Stomach smooth muscle (tissue), 2 donors: ENCODE results near the gene DNAI7.

Source experiments
- H3K27ac ChIP-seq: one replicate; pipeline ENCODE4 v1.7.0; 2013; ENCODE audit warnings: mild to moderate bottlenecking, low read length, inconsistent platforms
- H3K27me3 ChIP-seq, 2 donors: one replicate each; pipeline ENCODE4 v1.7.0; 2013; ENCODE audit warnings: low read length in 2 of 2; ENCODE audit not compliant: insufficient read depth in 2 of 2, control insufficient read depth in 1 of 2
- H3K36me3 ChIP-seq, 2 donors: one replicate each; pipeline ENCODE4 v1.7.0; 2013; ENCODE audit warnings: low read length in 2 of 2; ENCODE audit not compliant: control insufficient read depth in 2 of 2, insufficient read depth in 2 of 2
- H3K4me1 ChIP-seq: one replicate; pipeline ENCODE4 v1.7.0; 2013; ENCODE audit warnings: low read length; ENCODE audit not compliant: control insufficient read depth, insufficient read depth
- H3K4me3 ChIP-seq, 2 donors: one replicate each; pipeline ENCODE4 v1.7.0; 2013; ENCODE audit warnings: low read length in 2 of 2
- H3K9ac ChIP-seq, 2 donors: one replicate each; pipeline ENCODE4 v1.7.0; 2013; ENCODE audit warnings: low read length in 2 of 2, mild to moderate bottlenecking in 1 of 2
- H3K9me3 ChIP-seq, 2 donors: one replicate each; pipeline ENCODE4 v1.7.0; 2013; ENCODE audit warnings: low read length in 2 of 2; ENCODE audit not compliant: control insufficient read depth in 2 of 2
- donor health status: healthy.
- donor health status: Pancreatic carcinoma.

DNAI7 gene

GRCh38 chr12:25126101-25126500, 68.9 kb downstream of the DNAI7 start:
- Histone ChIP-seq H3K9me3 (no peaks in the 10 kb centered on the region), H3K27ac (no peak overlapping the region), H3K36me3 (no peaks in the 10 kb centered on the region), H3K4me3 (no peak overlapping the region), H3K27me3 (no peaks in the 10 kb centered on the region), H3K9ac (no peak overlapping the region), H3K4me1 (no peaks in the 10 kb centered on the region)

- H3K36me3 ChIP-seq = no peaks in the 10 kb centered on the region
- no peak overlapping the region for H3K9ac ChIP-seq
- H3K9me3 ChIP-seq = no peaks in the 10 kb centered on the region
- no peaks in the 10 kb centered on the region for H3K27me3 ChIP-seq
- no peaks in the 10 kb centered on the region for H3K4me1 ChIP-seq
- H3K4me3 ChIP-seq = no peak overlapping the region
- H3K27ac ChIP-seq = no peak overlapping the region
These were observed 70.5 kb downstream of the DNAI7 start for GRCh38 chr12:25124493-25124892.

- no peaks in the 10 kb centered on the region for H3K36me3 ChIP-seq
- H3K4me3 ChIP-seq = no peak overlapping the region
- H3K27me3 ChIP-seq = no peaks in the 10 kb centered on the region
- H3K27ac ChIP-seq = no peak overlapping the region
- H3K9ac ChIP-seq = no peak overlapping the region
- H3K4me1 ChIP-seq = no peaks in the 10 kb centered on the region
- H3K9me3 ChIP-seq = no peaks in the 10 kb centered on the region
These were observed 71.8 kb downstream of the DNAI7 start for GRCh38 chr12:25123126-25123525.

GRCh38 chr12:25121916-25122315, 73.0 kb downstream of the DNAI7 start:
- no peaks in the 10 kb centered on the region for H3K4me1 ChIP-seq
- H3K27me3 ChIP-seq = no peaks in the 10 kb centered on the region
- no peaks in the 10 kb centered on the region for H3K36me3 ChIP-seq
- H3K27ac ChIP-seq = no peak overlapping the region
- no peak overlapping the region for H3K4me3 ChIP-seq
- H3K9me3 ChIP-seq = no peaks in the 10 kb centered on the region
- no peak overlapping the region for H3K9ac ChIP-seq

GRCh38 chr12:25121110-25121509, 73.8 kb downstream of the DNAI7 start:
- no peaks in the 10 kb centered on the region for H3K9me3 ChIP-seq
- H3K36me3 ChIP-seq = no peaks in the 10 kb centered on the region
- H3K27me3 ChIP-seq = no peaks in the 10 kb centered on the region
- H3K27ac ChIP-seq = no peak overlapping the region
- H3K9ac ChIP-seq = no peak overlapping the region
- H3K4me1 ChIP-seq = no peaks in the 10 kb centered on the region
- no peak overlapping the region for H3K4me3 ChIP-seq

GRCh38 chr12:25119020-25119419, 75.9 kb downstream of the DNAI7 start:
- H3K36me3 ChIP-seq = no peaks in the 10 kb centered on the region

GRCh38 chr12:25115677-25116076, 79.3 kb downstream of the DNAI7 start:
- no peak overlapping the region for H3K4me3 ChIP-seq
- no peak overlapping the region for H3K27ac ChIP-seq
- H3K9ac ChIP-seq = no peak overlapping the region
- H3K27me3 ChIP-seq = no peaks in the 10 kb centered on the region
- no peaks in the 10 kb centered on the region for H3K4me1 ChIP-seq
- H3K9me3 ChIP-seq = no peaks in the 10 kb centered on the region
- H3K36me3 ChIP-seq = no peaks in the 10 kb centered on the region

More at GRCh38 chr12:25119020-25119419, 75.9 kb downstream of the DNAI7 start:
- Histone ChIP-seq H3K9ac (no peak overlapping the region), H3K9me3 (no peaks in the 10 kb centered on the region), H3K27ac (no peak overlapping the region), H3K4me3 (no peak overlapping the region), H3K27me3 (no peaks in the 10 kb centered on the region), H3K4me1 (no peaks in the 10 kb centered on the region)

- Histone ChIP-seq H3K9me3 (no peaks in the 10 kb centered on the region), H3K27me3 (no peaks in the 10 kb centered on the region), H3K9ac (no peak overlapping the region), H3K4me1 (no peaks in the 10 kb centered on the region), H3K36me3 (no peaks in the 10 kb centered on the region), H3K27ac (no peak overlapping the region), H3K4me3 (no peak overlapping the region)
These were observed 81.3 kb downstream of the DNAI7 start for GRCh38 chr12:25113651-25114050.

- Histone ChIP-seq H3K4me1 (no peaks in the 10 kb centered on the region), H3K36me3 (no peaks in the 10 kb centered on the region), H3K9me3 (no peaks in the 10 kb centered on the region)
These were observed 84.7 kb downstream of the DNAI7 start for GRCh38 chr12:25110260-25110659.

GRCh38 chr12:25107920-25108319, 87.0 kb downstream of the DNAI7 start:
- H3K9ac ChIP-seq = no peak overlapping the region
- no peaks in the 10 kb centered on the region for H3K36me3 ChIP-seq
- H3K27me3 ChIP-seq = no peaks in the 10 kb centered on the region
- no peak overlapping the region for H3K27ac ChIP-seq
- no peaks in the 10 kb centered on the region for H3K9me3 ChIP-seq
- H3K4me3 ChIP-seq = no peak overlapping the region
- H3K4me1 ChIP-seq = no peaks in the 10 kb centered on the region

More at GRCh38 chr12:25110260-25110659, 84.7 kb downstream of the DNAI7 start:
- H3K27me3 ChIP-seq = no peaks in the 10 kb centered on the region
- no peak overlapping the region for H3K9ac ChIP-seq
- H3K27ac ChIP-seq = no peak overlapping the region
- H3K4me3 ChIP-seq = no peak overlapping the region

- no peak overlapping the region for H3K9ac ChIP-seq
- no peaks in the 10 kb centered on the region for H3K36me3 ChIP-seq
- H3K27ac ChIP-seq = no peak overlapping the region
- no peaks in the 10 kb centered on the region for H3K9me3 ChIP-seq
- no peak overlapping the region for H3K4me3 ChIP-seq
- no peaks in the 10 kb centered on the region for H3K27me3 ChIP-seq
- no peaks in the 10 kb centered on the region for H3K4me1 ChIP-seq
These were observed 88.1 kb downstream of the DNAI7 start for GRCh38 chr12:25106818-25107217.
